ENCODE data around the gene CNOT2.

CNOT2 gene

GRCh38 chr12:70242695-70243509 is at the start of gene CNOT2:
Gene CNOT2 (plus strand): TSS chr12:70243433. CDS start chr12:70278227, 34,794 bp downstream.
- H3K4me3 ChIP-seq (ENCODE audit: low read length), result peak within 1 kb of the TSS; percentile 84
- TF ChIP-seq ZNF274 (IDR thresholded peaks at IDR 0.05; ENCODE audit: low read depth, low read length), result no peak

GRCh38 chr12:70194076-70194475 is 49.2 kb upstream of the CNOT2 start:
- no peak for TF ChIP-seq ZNF274 (IDR thresholded peaks at IDR 0.05; ENCODE audit: low read depth, low read length)
- no peak overlapping the region for H3K4me3 ChIP-seq (ENCODE audit: low read length)

GRCh38 chr12:70196811-70197281 is 46.4 kb upstream of the CNOT2 start:
- no peak overlapping the region for H3K4me3 ChIP-seq (ENCODE audit: low read length)
- no peak for TF ChIP-seq ZNF274 (IDR thresholded peaks at IDR 0.05; ENCODE audit: low read depth, low read length)

- no peak for TF ChIP-seq ZNF274 (IDR thresholded peaks at IDR 0.05; ENCODE audit: low read depth, low read length)
Observed at GRCh38 chr12:70197345-70197744, 45.9 kb upstream of the CNOT2 start.

GRCh38 chr12:70213707-70214106 is 29.5 kb upstream of the CNOT2 start:
- no peak overlapping the region for H3K4me3 ChIP-seq (ENCODE audit: low read length)
- TF ChIP-seq ZNF274 (IDR thresholded peaks at IDR 0.05; ENCODE audit: low read depth, low read length), result no peak

More at GRCh38 chr12:70197345-70197744, 45.9 kb upstream of the CNOT2 start:
- no peak overlapping the region for H3K4me3 ChIP-seq (ENCODE audit: low read length)

GRCh38 chr12:70214972-70215617 is 28.1 kb upstream of the CNOT2 start:
- no peak for TF ChIP-seq ZNF274 (IDR thresholded peaks at IDR 0.05; ENCODE audit: low read depth, low read length)
- no peak overlapping the region for H3K4me3 ChIP-seq (ENCODE audit: low read length)

GRCh38 chr12:70217416-70217815 is 25.8 kb upstream of the CNOT2 start:
- H3K4me3 ChIP-seq (ENCODE audit: low read length), result no peak overlapping the region
- TF ChIP-seq ZNF274 (IDR thresholded peaks at IDR 0.05; ENCODE audit: low read depth, low read length), result no peak

- H3K4me3 ChIP-seq (ENCODE audit: low read length), result no peak overlapping the region
- TF ChIP-seq ZNF274 (IDR thresholded peaks at IDR 0.05; ENCODE audit: low read depth, low read length), result no peak
Observed at GRCh38 chr12:70221626-70222025, 21.6 kb upstream of the CNOT2 start.

- TF ChIP-seq ZNF274 (IDR thresholded peaks at IDR 0.05; ENCODE audit: low read depth, low read length), result no peak
- H3K4me3 ChIP-seq (ENCODE audit: low read length), result no peak overlapping the region
Observed at GRCh38 chr12:70227911-70228310, 15.3 kb upstream of the CNOT2 start.

GRCh38 chr12:70230934-70231606 is 12.2 kb upstream of the CNOT2 start:
- TF ChIP-seq ZNF274 (IDR thresholded peaks at IDR 0.05; ENCODE audit: low read depth, low read length), result no peak

GRCh38 chr12:70236990-70237389 is 6.2 kb upstream of the CNOT2 start:
- no peak for TF ChIP-seq ZNF274 (IDR thresholded peaks at IDR 0.05; ENCODE audit: low read depth, low read length)
- H3K4me3 ChIP-seq (ENCODE audit: low read length), result no peak overlapping the region

More at GRCh38 chr12:70230934-70231606, 12.2 kb upstream of the CNOT2 start:
- no peak overlapping the region for H3K4me3 ChIP-seq (ENCODE audit: low read length)

GRCh38 chr12:70240673-70241072 is 2.6 kb upstream of the CNOT2 start:
- no peak for TF ChIP-seq ZNF274 (IDR thresholded peaks at IDR 0.05; ENCODE audit: low read depth, low read length)
- no peak overlapping the region for H3K4me3 ChIP-seq (ENCODE audit: low read length)

- H3K4me3 ChIP-seq (ENCODE audit: low read length), result peak overlapping the region; percentile 84; the same call in 1 of the 2 replicates
- TF ChIP-seq ZNF274 (IDR thresholded peaks at IDR 0.05; ENCODE audit: low read depth, low read length), result no peak
Observed at GRCh38 chr12:70241845-70242244, 1.4 kb upstream of the CNOT2 start.
